OCI-LY1 (cell line): ENCODE measurements around the gene FAM222B.

Experiments
- CTCF ChIP-seq: fragments of 200-600 bp; sonication (generic), shearing (Covaris generic); IDR thresholded peaks from 2 replicates; pipeline ENCODE4 v1.5.1; 2017; ENCODE audit warnings: mild to moderate bottlenecking, antibody characterized with exemption, low read length, moderate library complexity, mixed read lengths
- EZH2 ChIP-seq: fragments of 200-600 bp; sonication (generic), shearing (Covaris generic); IDR thresholded peaks from 2 replicates; pipeline ENCODE4 v1.8.0; 2017; ENCODE audit warnings: borderline replicate concordance, mixed run types, mild to moderate bottlenecking, antibody characterized with exemption, low read length, moderate library complexity, mixed read lengths

DNA sequence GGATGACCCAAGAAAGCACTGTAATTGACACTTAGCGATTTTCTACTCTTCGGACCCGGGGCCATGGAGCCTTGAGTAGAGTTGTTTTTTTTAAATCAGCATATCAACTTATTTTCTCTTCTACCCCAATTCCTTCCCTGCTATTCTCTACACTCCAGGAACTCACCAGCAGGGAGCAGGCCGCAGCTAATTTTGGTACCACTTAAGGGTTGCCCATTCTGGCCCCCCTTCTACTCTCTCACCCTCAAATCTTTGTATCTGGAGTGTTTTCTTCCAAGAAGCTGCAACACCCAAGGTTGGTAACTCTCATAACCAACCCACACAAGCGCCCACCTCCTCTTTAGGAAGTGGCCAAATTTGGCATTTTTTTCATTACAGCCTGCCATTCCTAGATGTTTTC, 6.7 kb upstream of the FAM222B start:
- TF ChIP-seq CTCF (no peak), EZH2 (no peak)
